Immature natural killer cell (primary cell): ENCODE data around the gene KLHDC8B. TPM values are rescaled to one million over a fixed set of nuclear protein-coding genes. Genes with fewer than 3 reads are reported as not detected.
A peak's percentile ranks its signal among the peaks of the same experiment; 100 is the strongest.

Source experiments
- DNase-seq, 3 donors: peaks; one replicate each; pipeline ENCODE4 v3.0.0; 2022; ENCODE audit warnings: mixed read lengths in 1 of 3
- H3K27ac Mint-ChIP-seq, 6 donors: one replicate each; pipeline ENCODE4 v1.8.0; 2020; ENCODE audit warnings: mixed read lengths in 6 of 6, mild to moderate bottlenecking in 5 of 6, inconsistent platforms in 4 of 6, moderate library complexity in 3 of 6
- H3K27me3 Mint-ChIP-seq, 3 donors: one replicate each; pipeline ENCODE4 v1.8.0; 2020 to 2021; ENCODE audit warnings: low read depth in 3 of 3, mild to moderate bottlenecking in 3 of 3, mixed read lengths in 3 of 3, moderate library complexity in 3 of 3, inconsistent platforms in 1 of 3
- H3K36me3 Mint-ChIP-seq, 3 donors: one replicate each; pipeline ENCODE4 v1.8.0; 2020; ENCODE audit warnings: mixed read lengths in 3 of 3, inconsistent platforms in 2 of 3, mild to moderate bottlenecking in 2 of 3
- H3K4me1 Mint-ChIP-seq, 2 donors: one replicate each; pipeline ENCODE4 v1.8.0; 2020; ENCODE audit warnings: inconsistent platforms in 2 of 2, mild to moderate bottlenecking in 2 of 2, mixed read lengths in 2 of 2, moderate library complexity in 1 of 2
- H3K4me3 Mint-ChIP-seq, 5 donors: one replicate each; pipeline ENCODE4 v1.8.0; 2020; ENCODE audit warnings: mild to moderate bottlenecking in 5 of 5, mixed read lengths in 5 of 5, inconsistent platforms in 3 of 5, moderate library complexity in 3 of 5
- H3K9me3 Mint-ChIP-seq, 6 donors: one replicate each; pipeline ENCODE4 v1.8.0; 2020; ENCODE audit warnings: mild to moderate bottlenecking in 6 of 6, mixed read lengths in 6 of 6, inconsistent platforms in 4 of 6, moderate library complexity in 3 of 6
- polyA plus RNA-seq, 3 donors: library from polyadenylated mRNA; unstranded; fragments of 300-500 nt; fragmentation: Illumina TruSeq; gene quantifications; one replicate each; pipeline ENCODE4 v1.2.3, GENCODE V29; 2021

KLHDC8B gene
- polyA plus RNA-seq, 3 donors from 2014 or later, result 1.6 to 3.1 (median 2.1) TPM

DNA sequence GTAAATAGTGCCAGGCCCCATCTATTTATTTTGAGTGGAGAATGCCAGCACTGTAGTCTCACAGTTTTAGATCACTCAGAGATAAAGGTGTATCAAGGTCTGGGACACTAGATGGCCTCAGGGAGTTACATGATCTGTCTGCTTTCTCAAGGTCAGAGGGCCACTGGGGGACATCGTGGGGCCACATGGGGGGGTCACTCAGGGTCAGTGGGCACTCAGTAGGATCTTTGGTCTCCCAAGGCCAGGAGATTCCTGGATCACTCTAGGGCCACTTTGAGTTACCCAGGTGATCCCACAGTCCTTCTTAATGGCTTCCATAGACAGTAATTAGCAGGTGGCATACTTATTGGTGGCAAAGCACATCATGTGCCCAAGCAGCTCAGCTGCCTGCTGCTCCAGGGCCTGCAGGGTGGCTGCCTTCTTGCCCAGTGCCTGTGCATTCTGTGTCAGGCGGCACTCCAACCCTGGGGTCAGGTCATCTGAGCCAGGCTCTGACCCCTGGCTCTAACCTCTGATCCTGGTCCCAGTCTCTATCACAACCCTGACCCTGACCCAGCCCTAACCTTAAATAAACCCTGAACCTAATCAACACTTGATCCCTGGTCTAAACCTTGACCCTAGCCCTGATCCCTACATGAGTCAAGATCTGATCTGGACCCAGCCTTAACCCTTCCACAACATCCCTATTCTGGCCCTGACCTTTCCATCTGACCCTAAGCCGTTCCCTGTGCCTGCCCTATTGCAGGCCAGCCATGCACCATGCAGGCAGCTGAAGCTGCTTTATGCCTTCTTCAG is 36.7 kb upstream of the KLHDC8B start:
- Mint-ChIP-seq H3K27me3 (peaks cover 1 to 12% (median 4%) of the 10 kb centered on the region in 3 donors), H3K4me1 (no peaks in the 10 kb centered on the region), H3K4me3 (no peak overlapping the region), H3K36me3 (no peaks in the 10 kb centered on the region), H3K9me3 (peaks cover 0 to 1% (median 0%) of the 10 kb centered on the region in 6 donors), H3K27ac (no peak overlapping the region)
- DNase-seq, result no peak

DNA sequence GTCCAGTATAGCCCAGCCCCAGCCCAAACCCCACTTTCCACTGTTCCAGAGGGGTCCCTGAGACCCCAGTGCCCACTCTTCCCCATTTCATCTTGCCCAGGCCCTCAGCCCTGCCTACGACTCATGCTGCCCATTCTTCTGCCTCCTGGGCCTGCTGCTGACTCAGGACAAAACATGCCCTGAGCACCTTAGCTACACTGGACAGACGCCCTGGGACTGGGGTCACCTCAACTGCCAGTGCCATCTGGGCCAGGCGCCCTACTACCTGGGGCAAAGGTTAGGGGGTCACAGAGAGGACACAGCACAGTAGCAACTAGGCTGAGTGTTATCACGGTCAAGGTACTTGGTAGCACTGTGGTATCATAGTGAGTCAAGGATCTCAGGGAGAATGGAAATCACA is 35.9 kb upstream of the KLHDC8B start:
- no peak for DNase-seq
- no peaks in the 10 kb centered on the region for H3K4me1 Mint-ChIP-seq
- H3K36me3 Mint-ChIP-seq, result no peaks in the 10 kb centered on the region
- H3K27me3 Mint-ChIP-seq, result peaks cover 1 to 15% (median 7%) of the 10 kb centered on the region in 3 donors
- H3K9me3 Mint-ChIP-seq, result peaks cover 0 to 1% (median 0%) of the 10 kb centered on the region in 6 donors
- H3K4me3 Mint-ChIP-seq, result no peak overlapping the region
- no peak overlapping the region for H3K27ac Mint-ChIP-seq

DNA sequence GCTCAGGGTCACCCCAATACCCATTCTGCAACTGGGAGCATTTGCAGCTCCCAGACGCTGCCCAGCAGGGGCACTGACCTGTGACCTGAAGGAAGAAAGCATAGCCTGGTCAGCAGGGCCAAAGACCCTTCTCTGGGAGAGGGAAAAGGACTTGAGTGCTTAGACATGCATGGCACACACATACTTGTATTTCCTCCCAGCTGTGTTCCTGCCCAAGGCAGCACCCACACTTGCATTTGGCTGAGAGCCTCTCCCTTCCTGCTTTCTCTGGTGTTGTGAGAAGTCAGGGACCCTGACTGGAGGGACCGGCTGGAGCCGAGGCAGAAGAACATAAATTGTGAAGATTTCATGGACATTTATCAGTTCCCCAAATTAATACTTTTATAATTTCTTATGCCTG is 31.3 kb upstream of the KLHDC8B start:
- H3K9me3 Mint-ChIP-seq, result peaks cover 2 to 5% (median 4%) of the 10 kb centered on the region in 6 donors
- no peak for DNase-seq
- no peak overlapping the region for H3K27ac Mint-ChIP-seq
- H3K27me3 Mint-ChIP-seq, result peaks cover 1 to 8% (median 3%) of the 10 kb centered on the region in 3 donors
- no peak overlapping the region for H3K4me3 Mint-ChIP-seq
- no peaks in the 10 kb centered on the region for H3K4me1 Mint-ChIP-seq
- no peaks in the 10 kb centered on the region for H3K36me3 Mint-ChIP-seq

DNA sequence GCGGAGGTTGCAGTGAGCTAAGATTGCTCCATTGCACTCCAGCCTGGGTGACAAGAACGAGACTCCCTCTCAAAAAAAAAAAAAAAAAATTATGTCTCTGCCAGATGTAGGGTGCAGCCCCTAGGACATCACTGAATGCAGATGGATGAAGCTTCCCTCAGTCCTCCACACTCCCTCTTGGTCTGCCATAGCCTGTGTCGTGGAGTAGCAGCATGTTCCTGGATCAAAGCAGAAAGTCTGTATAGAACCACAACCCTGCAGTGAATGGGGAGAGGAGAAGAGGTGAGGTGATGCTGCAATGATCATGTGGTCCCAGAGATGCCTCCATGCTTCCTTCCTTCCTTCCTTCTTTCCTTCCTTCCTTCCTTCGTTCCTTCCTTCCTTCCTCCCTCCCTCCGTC is 23.2 kb upstream of the KLHDC8B start:
- no peak overlapping the region for H3K4me3 Mint-ChIP-seq
- no peaks in the 10 kb centered on the region for H3K36me3 Mint-ChIP-seq
- no peaks in the 10 kb centered on the region for H3K9me3 Mint-ChIP-seq
- H3K4me1 Mint-ChIP-seq, result no peaks in the 10 kb centered on the region
- no peak for DNase-seq
- H3K27me3 Mint-ChIP-seq, result peaks cover 0 to 2% (median 1%) of the 10 kb centered on the region in 3 donors
- H3K27ac Mint-ChIP-seq, result peak overlapping the region in 1 of 6 donors; percentile 37

DNA sequence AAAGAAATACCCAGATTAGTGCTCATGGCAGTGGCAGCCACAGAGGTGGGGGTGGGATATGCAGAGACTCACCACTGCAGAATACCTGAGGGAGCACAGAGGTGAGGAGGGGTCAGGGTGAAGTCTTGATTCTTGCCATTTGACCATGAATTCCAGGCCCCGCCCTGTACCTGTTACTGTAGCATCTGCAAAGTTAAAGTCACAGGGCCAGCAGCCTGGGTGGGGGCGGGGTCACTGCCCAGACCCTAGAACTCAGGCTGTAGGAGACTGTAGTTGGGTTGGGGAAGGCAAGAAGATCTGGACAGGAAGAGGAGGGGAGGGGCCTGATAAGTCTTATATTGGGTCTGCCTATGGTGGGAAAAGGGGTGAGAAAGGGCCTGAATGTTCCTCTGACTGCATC is 19.8 kb upstream of the KLHDC8B start:
- no peak overlapping the region for H3K27ac Mint-ChIP-seq
- peaks cover 0 to 2% (median 1%) of the 10 kb centered on the region in 3 donors for H3K27me3 Mint-ChIP-seq
- H3K9me3 Mint-ChIP-seq, result no peaks in the 10 kb centered on the region
- H3K36me3 Mint-ChIP-seq, result no peaks in the 10 kb centered on the region
- H3K4me1 Mint-ChIP-seq, result no peaks in the 10 kb centered on the region
- DNase-seq, result no peak
- H3K4me3 Mint-ChIP-seq, result no peak overlapping the region

DNA sequence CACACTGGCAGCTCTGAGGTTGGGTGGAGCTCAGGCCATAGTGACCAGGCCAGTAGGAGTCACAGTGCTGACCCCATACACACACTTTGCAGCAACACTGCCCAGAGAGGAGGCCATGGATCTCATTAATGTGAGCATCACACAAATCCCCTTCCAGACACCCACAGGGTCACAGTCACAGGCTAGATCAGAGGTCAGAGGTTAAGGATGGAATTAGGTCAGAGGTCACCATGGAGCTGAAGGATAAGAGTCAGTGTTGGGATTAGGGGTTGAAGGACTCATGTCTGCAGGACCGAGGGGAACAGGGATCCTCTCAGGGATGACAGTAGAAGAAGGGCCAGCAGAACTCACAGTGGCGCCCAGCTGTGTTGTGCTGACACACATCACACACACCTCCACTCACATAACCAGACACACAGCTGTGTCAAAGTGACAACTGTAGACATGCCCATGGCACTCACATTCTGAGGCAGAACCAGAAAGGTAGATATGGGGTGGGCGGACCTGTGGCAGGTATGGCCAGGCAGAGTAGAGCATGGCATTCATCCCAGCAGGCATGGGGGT is 18.0 kb upstream of the KLHDC8B start:
- DNase-seq, result no peak
- Mint-ChIP-seq H3K4me1 (no peaks in the 10 kb centered on the region), H3K27ac (no peak overlapping the region), H3K4me3 (no peak overlapping the region), H3K27me3 (peaks cover 0 to 2% (median 0%) of the 10 kb centered on the region in 3 donors), H3K9me3 (no peaks in the 10 kb centered on the region), H3K36me3 (no peaks in the 10 kb centered on the region)

DNA sequence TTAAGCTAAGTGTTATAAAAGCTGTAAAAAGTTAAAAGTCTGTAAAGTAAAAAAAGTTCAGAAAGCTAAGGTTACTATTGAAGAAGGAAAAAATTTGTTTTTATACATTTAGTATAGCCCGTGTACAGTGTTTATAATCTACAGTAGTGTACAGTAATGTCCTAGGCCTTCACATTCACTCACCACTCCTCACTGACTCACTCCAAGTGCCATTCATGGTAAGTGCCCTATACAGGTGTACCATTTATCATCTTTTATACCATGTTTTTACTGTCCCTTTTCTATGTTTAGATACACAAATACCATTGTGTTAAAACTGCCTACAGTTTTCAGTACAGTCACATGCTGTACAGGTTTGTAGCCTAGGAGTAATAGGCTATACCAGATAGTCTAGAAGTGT is 14.1 kb upstream of the KLHDC8B start:
- H3K4me3 Mint-ChIP-seq, result no peak overlapping the region
- H3K9me3 Mint-ChIP-seq, result no peaks in the 10 kb centered on the region
- DNase-seq, result no peak
- H3K27ac Mint-ChIP-seq, result peak overlapping the region in 1 of 6 donors; percentile 33
- H3K36me3 Mint-ChIP-seq, result no peaks in the 10 kb centered on the region
- peaks cover 0 to 3% of the 10 kb centered on the region in 2 donors for H3K4me1 Mint-ChIP-seq
- H3K27me3 Mint-ChIP-seq, result no peaks in the 10 kb centered on the region

DNA sequence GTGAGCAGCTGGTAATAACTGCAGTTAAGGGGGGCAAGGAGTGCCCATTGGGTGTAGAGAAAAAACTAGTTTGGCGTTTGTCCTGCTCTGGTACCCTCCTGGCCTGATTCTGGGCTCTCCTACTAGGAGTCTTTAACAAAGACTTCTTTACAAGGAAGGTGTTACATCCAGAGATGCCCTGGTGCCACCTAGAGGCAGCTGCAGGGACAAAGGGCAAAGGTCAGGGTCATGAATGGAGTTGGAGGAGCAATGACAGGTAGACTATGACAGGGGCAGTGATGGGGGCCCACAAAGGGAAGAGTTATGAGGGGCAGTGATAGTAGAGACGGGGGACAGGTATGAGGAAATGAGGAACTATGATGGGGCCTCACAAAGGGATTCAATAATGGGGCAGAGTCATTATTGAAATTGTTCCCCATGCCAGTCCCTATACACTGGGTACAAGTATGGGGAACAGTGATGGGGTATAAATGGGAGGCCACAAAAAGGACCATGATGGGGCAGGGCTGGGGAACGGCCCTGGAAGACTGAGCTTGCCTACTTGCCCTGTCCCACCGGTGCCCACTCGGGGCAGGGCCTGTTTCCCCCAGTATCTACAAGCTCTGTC is 13.2 kb upstream of the KLHDC8B start:
- no peaks in the 10 kb centered on the region for H3K27me3 Mint-ChIP-seq
- no peak overlapping the region for H3K4me3 Mint-ChIP-seq
- peak; percentile 30 to 47 (median 37) for DNase-seq
- peak overlapping the region in 3 of 6 donors; percentile 0 to 28 (median 7) for H3K27ac Mint-ChIP-seq
- H3K9me3 Mint-ChIP-seq, result no peaks in the 10 kb centered on the region
- H3K4me1 Mint-ChIP-seq, result peaks cover 0 to 3% of the 10 kb centered on the region in 2 donors
- no peaks in the 10 kb centered on the region for H3K36me3 Mint-ChIP-seq

DNA sequence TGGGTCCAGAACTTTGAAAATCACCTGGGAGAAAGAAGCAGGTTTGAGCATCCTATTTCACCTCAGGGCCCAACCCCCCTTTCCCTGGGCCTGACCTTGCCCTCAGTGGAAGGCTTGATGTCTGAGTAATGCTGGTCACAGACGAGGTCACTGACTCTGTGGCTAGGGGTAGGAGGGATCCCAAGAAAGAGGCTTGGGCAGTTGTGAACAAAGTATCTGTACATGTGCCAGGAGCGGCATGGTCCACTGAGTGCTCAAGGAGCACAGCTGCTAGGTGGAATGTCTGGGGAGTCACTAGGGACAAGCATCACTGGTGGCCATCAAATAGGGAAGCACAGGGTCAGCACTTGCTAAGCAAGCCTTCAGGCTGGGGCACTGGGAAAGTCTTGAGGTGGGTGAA is 12.6 kb upstream of the KLHDC8B start:
- Mint-ChIP-seq H3K4me1 (peaks cover 4 to 7% of the 10 kb centered on the region in 2 donors), H3K9me3 (no peaks in the 10 kb centered on the region), H3K4me3 (no peak overlapping the region), H3K27me3 (no peaks in the 10 kb centered on the region), H3K27ac (peak overlapping the region in 2 of 6 donors; percentile 28 to 53), H3K36me3 (peaks cover 0 to 2% (median 0%) of the 10 kb centered on the region in 3 donors)
- no peak for DNase-seq

DNA sequence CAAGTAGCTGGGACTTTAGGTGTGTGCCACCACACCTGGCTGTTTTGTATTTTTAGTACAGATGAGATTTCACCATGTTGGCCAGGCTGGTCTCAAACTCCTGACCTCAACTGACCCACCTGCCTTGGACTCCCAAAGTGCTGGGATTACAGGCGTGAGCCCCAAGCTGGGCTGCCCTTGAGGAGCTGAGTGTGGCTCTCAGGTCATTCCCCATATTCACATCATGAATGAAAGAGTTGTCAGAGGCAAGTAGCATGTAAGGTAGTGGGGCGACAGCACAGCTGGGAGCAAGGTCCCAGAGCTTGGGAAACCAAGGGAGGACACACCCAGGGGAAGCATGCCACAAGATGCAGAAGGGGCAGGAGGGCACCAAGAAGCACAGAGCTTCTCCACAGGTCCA is 10.2 kb upstream of the KLHDC8B start:
- no peak for DNase-seq
- Mint-ChIP-seq H3K27me3 (no peaks in the 10 kb centered on the region), H3K4me3 (no peak overlapping the region), H3K36me3 (peaks cover 0 to 10% (median 0%) of the 10 kb centered on the region in 3 donors), H3K27ac (peak overlapping the region in 1 of 6 donors; percentile 12), H3K9me3 (no peaks in the 10 kb centered on the region), H3K4me1 (peaks cover 25 to 26% of the 10 kb centered on the region in 2 donors)

DNA sequence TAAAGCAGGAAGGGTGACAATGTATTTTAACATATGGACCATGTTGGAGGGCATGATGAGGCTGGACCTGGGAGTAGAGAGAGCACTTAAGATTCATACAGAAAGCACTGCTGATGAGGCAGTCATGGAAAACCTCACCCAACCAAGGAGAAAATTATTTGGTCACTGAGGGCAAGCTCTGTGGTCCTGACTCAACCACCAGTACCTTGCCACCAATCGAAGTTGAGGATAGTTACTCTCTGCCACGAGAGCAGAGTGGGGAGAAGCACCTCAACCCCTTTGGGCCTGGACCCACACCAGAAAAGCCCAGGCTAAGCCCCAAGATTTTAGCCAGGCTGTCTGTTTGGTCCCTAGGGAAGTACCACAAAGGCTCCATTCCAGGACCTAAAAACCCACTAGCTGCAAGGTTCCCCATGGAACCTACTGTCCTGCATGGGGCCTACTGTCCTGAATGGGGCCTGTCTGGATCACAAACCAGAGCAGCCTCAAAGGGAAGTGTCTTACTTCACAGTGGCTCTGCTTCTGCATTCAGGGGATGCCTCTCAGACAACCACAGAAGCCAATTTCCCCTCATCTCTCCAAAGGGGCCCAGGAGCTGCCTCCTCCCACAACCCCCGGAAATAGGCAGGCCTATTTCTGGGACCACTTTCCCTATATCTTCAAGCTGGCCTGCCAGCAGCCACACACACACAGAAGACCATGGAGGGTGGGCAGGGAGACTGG is 9.4 kb upstream of the KLHDC8B start:
- Mint-ChIP-seq H3K36me3 (peaks cover 0 to 10% (median 0%) of the 10 kb centered on the region in 3 donors), H3K4me3 (no peak overlapping the region), H3K27me3 (no peaks in the 10 kb centered on the region), H3K9me3 (no peaks in the 10 kb centered on the region), H3K27ac (no peak overlapping the region), H3K4me1 (peaks cover 32% of the 10 kb centered on the region in 2 donors)
- DNase-seq, result no peak

DNA sequence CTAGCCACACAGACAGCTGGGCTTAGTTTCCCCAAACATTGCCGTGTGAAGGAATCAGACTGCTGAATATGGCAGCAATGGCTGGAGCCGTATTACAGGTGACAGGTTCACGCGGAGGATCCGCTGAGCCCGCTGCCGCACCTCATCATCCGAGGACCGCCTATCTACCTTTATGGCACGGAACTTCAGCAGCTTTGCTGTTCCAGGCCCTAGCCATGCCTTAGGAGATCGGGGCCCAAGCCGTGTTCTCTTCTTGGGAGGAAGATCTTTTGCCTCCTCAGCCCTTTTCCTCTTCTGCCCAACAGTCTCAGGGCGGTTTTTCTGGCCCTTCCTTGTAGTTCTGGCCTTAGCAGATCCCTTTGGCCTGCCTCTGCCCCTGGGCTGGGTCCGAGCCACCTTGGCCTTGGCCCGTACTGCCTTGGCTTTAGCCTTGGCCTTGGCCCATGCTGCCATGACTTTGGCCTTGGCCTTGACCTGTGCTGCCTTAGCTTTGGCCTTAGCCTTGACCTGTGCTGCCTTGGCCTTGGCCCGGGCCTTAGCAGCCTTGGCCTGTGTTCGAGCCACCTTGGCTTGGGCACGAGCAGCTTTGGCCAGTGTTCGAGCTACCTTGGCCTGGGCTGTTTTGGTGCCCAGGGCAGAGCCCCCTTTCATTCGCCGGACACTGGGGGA is 8.5 kb upstream of the KLHDC8B start:
- no peak for DNase-seq
- H3K4me1 Mint-ChIP-seq, result peaks cover 32 to 34% of the 10 kb centered on the region in 2 donors
- no peaks in the 10 kb centered on the region for H3K9me3 Mint-ChIP-seq
- no peak overlapping the region for H3K4me3 Mint-ChIP-seq
- H3K27ac Mint-ChIP-seq, result no peak overlapping the region
- H3K36me3 Mint-ChIP-seq, result peaks cover 0 to 10% (median 0%) of the 10 kb centered on the region in 3 donors
- H3K27me3 Mint-ChIP-seq, result no peaks in the 10 kb centered on the region

DNA sequence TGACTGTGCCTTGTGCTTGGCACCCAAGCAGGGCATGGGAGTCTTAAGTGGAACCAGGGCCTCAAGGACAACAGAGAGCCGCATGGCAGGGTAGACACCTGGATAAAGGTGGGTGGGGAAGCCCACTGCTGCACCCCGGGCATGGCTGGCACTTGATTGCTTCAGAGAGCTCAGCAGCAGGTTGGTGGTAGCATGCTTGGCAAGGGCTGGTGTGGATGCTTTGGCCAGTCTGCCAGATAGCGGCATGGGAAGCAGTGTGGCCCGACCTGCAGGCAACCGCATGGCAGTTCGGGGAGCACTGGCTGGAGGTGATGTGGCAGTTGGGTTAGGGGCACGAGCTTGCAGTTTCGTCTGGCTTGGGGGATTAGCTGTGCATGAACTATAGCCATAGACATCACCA is 7.8 kb upstream of the KLHDC8B start:
- H3K4me3 Mint-ChIP-seq, result peak overlapping the region in 2 of 5 donors; percentile 12 to 21
- H3K27me3 Mint-ChIP-seq, result no peaks in the 10 kb centered on the region
- peak overlapping the region in 1 of 6 donors; percentile 17 for H3K27ac Mint-ChIP-seq
- H3K36me3 Mint-ChIP-seq, result peaks cover 0 to 10% (median 0%) of the 10 kb centered on the region in 3 donors
- DNase-seq, result no peak
- no peaks in the 10 kb centered on the region for H3K9me3 Mint-ChIP-seq
- H3K4me1 Mint-ChIP-seq, result peaks cover 32 to 34% of the 10 kb centered on the region in 2 donors
